HG03571 (cell line): Measurements from ENCODE around the gene TRMT44.

Experiments
- ATAC-seq: cut with Tn5 transposase; IDR thresholded peaks from one replicate; pipeline ENCODE4 v1.9.1; 2021; ENCODE audit not compliant: unreplicated experiment

TRMT44 gene

DNA sequence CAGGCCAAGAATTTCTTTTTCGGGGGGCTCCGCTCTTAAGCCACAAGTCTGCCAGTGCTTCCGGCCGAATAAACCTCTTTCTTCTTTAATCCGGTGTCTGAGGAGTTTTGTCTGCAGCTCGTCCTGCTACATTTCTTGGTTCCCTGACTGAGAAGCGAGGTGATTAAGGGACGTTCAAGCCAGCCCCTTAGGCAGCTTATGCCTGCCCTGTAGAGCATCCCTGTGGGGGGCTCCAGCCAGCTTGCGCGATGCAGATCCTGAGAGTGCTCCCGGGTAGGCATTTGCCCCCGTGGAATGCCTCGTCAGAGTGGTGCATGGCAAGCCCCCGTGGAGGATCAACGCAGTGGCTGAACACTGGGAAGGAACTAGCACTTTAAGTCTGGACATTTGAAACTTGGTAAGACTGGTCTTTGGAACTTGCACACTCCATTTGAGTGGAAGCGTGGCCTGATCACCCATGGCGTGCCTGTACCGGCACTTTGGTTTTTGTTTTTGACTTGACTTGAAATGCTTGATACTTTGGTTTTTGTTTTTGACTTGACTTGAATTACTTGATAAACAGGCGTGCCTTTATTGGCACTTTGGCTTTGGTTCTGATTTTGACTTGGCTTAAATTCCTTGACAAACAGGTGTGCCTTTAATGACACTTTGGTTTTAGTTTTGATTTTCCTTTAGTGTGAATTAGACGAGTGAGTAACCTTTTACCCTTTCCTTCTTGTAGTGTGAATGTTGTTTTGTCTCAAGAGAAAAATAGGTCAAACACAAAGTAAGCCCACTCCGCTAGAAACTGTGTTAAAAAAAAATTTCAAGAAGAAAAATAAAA, 6.1 kb upstream of the TRMT44 start:
- ATAC-seq: no peak

- peak; percentile 41 for ATAC-seq
Observed at GRCh38 chr4:8435656-8436121, 4.9 kb upstream of the TRMT44 start.

GRCh38 chr4:8437281-8437680, 3.3 kb upstream of the TRMT44 start:
- no peak for ATAC-seq

GRCh38 chr4:8438743-8439142, 1.8 kb upstream of the TRMT44 start:
- no peak for ATAC-seq

GRCh38 chr4:8439168-8439567, 1.4 kb upstream of the TRMT44 start:
- no peak for ATAC-seq

DNA sequence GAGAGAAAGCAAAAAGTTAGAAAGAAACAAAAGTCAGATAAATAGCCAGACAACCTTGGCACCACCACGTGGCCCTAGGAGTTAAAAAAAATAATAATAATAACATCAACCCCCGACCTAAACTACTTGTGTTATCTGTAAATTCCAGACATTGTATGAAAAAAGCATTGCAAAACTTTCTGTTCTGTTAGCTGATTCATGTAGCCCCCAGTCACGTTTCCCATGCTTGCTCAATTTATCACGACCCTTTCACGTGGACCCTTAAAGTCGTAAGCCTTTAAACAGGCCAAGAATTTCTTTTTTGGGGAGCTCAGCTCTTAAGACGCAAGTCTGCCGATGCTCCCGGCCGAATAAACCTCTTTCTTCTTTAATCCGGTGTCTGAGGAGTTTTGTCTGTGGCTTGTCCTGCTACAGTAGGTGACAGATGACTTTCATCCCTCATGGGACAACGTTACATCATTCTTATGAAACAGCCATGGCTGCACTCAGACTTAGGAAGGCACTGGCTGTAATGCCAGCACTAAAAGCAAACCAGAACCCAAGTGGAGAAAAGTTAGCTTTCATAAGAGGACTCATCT, 574 bp upstream of the TRMT44 start:
- peak; percentile 23 for ATAC-seq

- no peak for ATAC-seq
Observed at GRCh38 chr4:8441499-8442091, 1.0 kb downstream of the TRMT44 start.

DNA sequence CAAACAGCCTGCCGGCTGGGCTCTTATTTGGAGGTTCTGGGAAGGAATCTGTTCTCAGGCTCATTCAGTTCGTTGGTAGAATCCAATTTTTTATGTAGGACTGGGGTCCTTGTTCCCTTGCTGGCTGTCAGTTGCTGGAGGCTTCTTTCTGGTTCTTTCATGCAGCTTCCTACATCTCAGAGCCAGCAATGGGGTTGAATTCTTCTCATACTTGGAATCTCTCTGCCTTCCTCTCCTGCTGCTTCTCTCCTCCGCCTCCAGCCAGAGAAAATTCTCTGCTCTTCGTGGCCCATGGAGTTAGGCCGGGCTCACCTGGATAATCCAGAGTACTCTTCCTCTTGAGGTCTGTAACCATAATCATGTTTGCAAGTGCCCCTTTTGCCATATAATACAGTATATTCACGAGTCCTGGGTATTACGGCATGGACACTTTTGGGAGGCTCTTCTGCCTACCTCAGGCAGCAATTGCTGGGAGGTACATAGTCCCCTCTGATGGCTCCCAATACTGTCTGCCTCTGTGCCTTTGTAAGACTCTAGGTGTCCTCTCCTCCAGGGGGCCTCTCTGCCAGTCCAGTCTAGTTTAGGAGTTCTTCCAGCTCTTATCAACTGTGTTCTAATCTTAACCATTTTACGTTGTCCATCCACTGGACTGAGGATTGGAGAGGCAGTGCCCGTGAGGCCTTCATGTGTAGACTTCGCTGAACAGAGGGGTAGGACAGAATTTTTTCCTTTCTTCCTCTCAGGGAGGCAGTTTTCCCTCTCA, 2.2 kb downstream of the TRMT44 start:
- ATAC-seq: no peak

DNA sequence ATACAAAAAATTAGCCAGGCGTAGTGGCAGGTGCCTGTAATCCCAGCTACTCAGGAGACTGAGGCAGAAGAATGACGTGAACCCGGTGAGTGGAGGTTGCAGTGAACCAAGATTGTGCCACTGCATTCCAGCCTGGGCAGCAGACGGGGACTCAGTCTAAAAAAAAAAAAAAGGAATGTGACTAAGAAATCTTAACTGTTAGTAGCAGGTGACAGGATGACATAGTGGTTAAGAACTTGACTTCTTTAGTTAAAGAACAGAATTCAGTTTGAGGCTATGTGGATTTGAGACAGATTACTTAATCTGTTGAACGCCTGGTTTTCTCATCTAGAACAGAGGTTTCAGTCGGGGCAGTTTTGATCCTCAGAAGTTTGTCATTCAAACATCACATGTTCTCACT, 3.2 kb downstream of the TRMT44 start:
- no peak for ATAC-seq

- no peak for ATAC-seq
Observed at GRCh38 chr4:8446122-8446521, 5.5 kb downstream of the TRMT44 start.

DNA sequence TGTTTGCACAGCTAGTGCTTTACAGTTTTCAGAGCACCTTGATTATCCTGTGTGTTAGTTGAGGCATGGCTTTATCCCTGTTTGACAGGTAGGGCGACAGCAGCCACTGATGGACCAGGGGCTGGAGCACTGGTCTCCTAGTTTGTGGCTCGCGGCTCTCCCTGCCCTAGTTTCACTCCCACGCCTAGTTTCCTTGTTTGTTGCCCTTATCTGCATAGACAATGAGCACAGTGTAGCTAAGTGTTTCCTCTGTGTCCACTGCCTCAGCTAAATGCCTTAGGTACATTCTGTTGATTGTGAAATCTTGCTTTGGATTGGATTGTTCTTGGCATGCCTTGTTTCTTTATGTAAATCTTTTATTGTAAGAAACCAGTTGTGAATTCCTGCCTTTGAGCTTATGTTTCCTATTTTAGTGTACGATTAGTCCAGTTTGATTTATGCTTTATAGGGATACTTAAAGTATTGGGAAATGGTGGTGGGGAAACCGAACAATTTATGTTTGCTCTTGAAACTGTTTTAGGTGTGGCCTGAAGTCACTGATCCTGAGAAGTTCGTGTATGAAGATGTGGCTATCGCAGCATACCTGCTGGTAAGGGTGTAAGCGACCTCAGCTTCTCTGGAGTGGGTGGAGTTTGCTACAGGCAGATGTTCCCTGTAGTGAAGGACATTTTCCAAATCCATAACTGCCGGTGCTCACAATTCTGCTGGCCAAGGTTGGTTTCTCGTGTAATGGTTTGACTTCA, 11.0 kb downstream of the TRMT44 start:
- no peak for ATAC-seq

- ATAC-seq: no peak
Observed at GRCh38 chr4:8453957-8454356, 13.4 kb downstream of the TRMT44 start.

- no peak for ATAC-seq
Observed at GRCh38 chr4:8457646-8458252, 17.2 kb downstream of the TRMT44 start.

DNA sequence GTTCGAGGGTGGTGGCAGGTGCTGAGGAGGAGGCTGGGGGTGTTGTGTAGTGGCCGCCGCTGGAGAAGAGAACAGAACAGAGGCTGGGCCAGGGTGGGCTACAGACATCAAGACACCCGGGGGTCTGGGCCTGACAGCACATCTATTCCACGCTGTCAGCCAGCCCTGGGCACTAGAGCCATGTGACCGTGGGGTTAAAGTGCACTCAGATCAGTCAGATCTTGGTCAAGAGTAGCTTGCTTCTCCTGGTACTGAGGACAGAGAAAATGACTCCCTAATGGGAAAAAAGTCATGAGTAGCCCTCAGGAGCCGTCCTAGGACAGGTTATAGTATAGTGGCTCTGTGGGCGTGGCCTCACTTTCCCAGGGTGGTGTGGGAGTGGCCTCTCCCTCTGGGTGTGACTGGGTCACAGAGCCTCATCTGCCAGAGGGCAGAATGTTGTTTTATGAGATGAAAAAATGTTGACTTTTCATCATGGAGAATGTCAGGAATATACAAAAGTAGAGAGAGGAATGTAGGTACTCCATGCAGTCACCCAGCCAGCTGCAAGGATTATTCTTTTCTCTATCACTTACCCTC, 19.4 kb downstream of the TRMT44 start:
- no peak for ATAC-seq

GRCh38 chr4:8461086-8461485, 20.5 kb downstream of the TRMT44 start:
- no peak for ATAC-seq

DNA sequence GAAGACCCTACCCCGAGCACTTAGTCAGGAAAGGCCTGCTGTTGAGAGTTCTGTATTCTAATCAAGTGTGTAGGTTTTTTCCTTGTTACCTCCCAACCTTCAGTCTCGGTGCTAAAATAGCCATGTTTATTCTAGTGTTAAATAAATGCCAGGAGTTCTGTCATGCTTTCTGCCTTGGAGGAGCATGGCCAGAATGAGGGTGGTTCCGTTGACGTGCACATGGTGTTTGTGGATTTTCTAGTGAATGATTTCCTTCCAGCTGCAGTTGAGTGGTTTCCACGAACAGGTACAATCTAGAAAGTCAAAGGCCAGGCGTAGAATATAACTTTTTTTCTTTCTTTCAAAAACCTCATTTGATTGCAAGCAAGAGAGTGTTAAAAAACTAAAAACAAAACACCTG, 21.0 kb downstream of the TRMT44 start:
- no peak for ATAC-seq

DNA sequence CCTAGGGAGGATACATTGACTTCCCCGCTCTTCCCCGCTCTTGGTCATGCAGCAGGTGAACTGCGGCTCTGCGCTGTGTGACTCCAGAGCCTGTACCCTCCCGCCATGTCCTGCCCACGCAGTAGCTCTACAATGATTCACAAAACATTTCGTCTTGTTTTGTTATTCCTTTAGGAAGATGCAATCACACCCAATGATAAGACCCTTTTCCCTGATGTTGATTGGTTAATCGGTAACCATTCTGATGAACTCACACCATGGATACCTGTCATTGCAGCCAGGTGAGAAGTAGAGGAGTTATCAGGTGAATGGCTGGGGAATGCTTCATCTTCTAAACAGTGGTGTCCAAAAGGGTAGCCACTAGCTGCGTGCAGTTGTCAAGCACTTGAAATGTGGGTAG, 23.2 kb downstream of the TRMT44 start:
- no peak for ATAC-seq

GRCh38 chr4:8464381-8464780, 23.8 kb downstream of the TRMT44 start:
- ATAC-seq: no peak

DNA sequence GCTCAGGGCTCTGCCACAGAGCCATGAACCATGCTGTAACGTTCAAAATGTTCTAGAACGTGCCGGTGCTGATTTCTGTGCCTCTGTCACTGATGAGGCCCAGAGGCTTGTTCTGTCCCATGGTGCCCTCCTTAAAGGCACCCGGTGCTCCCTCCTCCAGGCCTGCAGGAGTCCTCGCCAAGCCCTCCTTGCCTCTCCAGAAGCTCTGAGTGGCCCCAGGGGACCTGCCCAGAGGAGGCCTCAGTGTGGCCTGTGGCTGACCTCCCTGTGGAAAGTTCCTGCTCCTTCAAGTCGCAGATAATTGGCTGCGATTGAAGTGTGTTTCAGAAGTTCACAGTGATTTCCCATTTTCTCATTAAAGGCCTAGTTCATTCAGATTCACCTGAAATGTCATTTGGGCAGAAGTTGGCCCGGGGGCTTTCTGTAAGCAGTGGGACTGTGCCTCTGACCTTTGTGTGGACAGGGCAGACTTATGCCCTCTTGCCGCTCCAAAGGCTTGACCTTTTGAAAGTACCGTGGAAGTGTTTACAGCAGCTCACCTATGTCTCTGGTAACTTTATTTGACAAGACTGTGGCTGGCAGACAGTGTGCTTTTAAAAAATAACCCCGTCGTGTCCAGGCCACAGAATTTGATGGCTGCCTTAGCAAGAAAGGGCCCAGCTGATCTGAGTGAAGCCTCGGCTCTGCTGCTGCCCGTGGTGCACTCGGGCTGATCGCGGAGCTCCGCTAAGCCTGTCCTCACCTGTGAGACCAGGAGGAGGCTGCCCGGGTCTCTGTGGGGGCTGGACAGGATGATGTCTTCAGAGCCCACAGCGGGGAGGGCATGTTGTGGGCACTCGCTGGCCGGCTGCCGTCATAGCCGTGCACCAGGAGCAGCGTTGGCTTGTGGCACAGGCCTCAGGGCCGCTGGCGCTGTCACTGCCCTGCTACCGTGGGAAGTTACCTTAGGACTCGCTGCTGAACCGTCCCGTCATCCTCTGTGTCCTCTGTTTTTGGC, 25.3 kb downstream of the TRMT44 start:
- no peak for ATAC-seq
